ENCODE results near the gene BACH2. TPM values are rescaled to one million over a fixed set of nuclear protein-coding genes. Genes with fewer than 3 reads are reported as not detected.
A peak's percentile ranks its signal among the peaks of the same experiment; 100 is the strongest.

The BACH2 gene
- total RNA-seq, 1 experiment from 2014 or later = 2.5 TPM

DNA sequence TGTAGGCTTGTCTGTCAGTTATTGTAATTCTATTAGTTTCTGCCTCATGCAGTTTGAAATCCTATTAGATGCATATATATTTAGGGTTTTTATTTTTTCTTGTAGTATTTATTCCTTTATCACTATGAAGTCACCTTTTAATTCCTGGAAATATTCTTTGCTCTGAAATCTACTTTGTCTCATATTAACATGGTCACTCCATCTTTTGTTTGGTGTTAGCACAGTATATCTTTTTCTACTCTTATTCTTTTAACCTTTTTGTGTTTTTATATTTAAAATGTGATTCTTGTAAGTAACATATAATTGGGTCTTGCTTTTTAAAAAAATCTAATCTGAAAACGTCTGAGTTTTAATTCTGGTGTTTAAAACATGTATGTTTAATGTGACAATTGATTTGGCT is 280.8 kb downstream of the BACH2 start:
- no peak overlapping the region for H3K4me3 ChIP-seq (ENCODE audit: insufficient read depth, low read depth, low read length)
- no peaks in the 10 kb centered on the region for H3K27me3 ChIP-seq (ENCODE audit: control insufficient read depth, insufficient read depth, low read length)
- H3K36me3 ChIP-seq (replicated peaks; ENCODE audit: control insufficient read depth, insufficient read depth, low read length) = no peaks in the 10 kb centered on the region
- DNase-seq = no peak

- Histone ChIP-seq H3K36me3 (replicated peaks; ENCODE audit: control insufficient read depth, insufficient read depth, low read length) (no peaks in the 10 kb centered on the region), H3K4me3 (ENCODE audit: insufficient read depth, low read depth, low read length) (no peak overlapping the region), H3K27me3 (ENCODE audit: control insufficient read depth, insufficient read depth, low read length) (no peaks in the 10 kb centered on the region)
- DNase-seq = no peak
Measured at GRCh38 chr6:90008908-90009501, 287.6 kb downstream of the BACH2 start.

GRCh38 chr6:90008189-90008907 is 288.3 kb downstream of the BACH2 start:
- DNase-seq = no peak
- H3K36me3 ChIP-seq (replicated peaks; ENCODE audit: control insufficient read depth, insufficient read depth, low read length) = no peaks in the 10 kb centered on the region
- no peaks in the 10 kb centered on the region for H3K27me3 ChIP-seq (ENCODE audit: control insufficient read depth, insufficient read depth, low read length)
- H3K4me3 ChIP-seq (ENCODE audit: insufficient read depth, low read depth, low read length) = no peak overlapping the region

- peak; percentile 27 for DNase-seq
- Histone ChIP-seq H3K36me3 (replicated peaks; ENCODE audit: control insufficient read depth, insufficient read depth, low read length) (no peaks in the 10 kb centered on the region), H3K27me3 (ENCODE audit: control insufficient read depth, insufficient read depth, low read length) (no peaks in the 10 kb centered on the region), H3K4me3 (ENCODE audit: insufficient read depth, low read depth, low read length) (no peak overlapping the region)
Measured at GRCh38 chr6:90005048-90005827, 291.4 kb downstream of the BACH2 start.

DNA sequence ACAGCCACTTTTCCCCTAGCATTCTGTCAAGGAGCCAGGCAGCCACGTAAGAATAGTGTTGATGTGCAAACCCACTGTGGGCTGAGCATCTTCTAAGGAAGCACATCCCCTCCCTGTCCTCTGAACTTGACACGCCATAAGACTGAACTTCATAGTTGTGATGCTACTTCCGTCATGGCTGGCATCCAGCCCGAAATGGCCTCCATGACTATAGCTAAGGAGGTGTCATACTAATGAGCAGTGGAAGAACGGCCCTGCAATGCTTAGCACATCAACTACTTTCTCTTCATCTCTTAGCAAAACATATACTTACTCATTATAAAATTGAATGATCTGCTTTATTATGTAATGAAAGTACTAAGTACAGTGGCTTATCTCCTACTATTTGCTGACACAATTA is 292.1 kb downstream of the BACH2 start:
- no peak overlapping the region for H3K4me3 ChIP-seq (ENCODE audit: insufficient read depth, low read depth, low read length)
- no peaks in the 10 kb centered on the region for H3K36me3 ChIP-seq (replicated peaks; ENCODE audit: control insufficient read depth, insufficient read depth, low read length)
- no peaks in the 10 kb centered on the region for H3K27me3 ChIP-seq (ENCODE audit: control insufficient read depth, insufficient read depth, low read length)
- DNase-seq = no peak

DNA sequence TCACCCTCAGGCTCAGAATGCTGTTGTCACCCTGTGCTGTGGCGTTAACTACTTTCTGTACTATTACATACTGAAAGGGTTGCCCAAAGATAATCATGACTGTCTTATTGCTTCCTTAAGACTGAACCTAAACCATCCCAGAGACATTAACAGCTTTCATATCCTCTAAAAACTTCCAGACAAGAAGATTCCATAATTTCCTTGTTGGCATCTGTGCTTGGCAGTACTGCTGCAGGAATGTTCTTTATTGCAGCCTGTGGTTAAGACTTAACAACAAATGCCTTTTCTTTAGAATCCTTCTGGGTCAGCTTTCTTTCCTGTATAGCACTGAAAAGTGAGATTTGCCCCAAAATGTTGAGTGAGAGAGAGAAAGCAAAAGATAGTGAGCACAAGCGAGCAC is 292.7 kb downstream of the BACH2 start:
- Histone ChIP-seq H3K36me3 (replicated peaks; ENCODE audit: control insufficient read depth, insufficient read depth, low read length) (no peaks in the 10 kb centered on the region), H3K27me3 (ENCODE audit: control insufficient read depth, insufficient read depth, low read length) (no peaks in the 10 kb centered on the region), H3K4me3 (ENCODE audit: insufficient read depth, low read depth, low read length) (no peak overlapping the region)
- no peak for DNase-seq

GRCh38 chr6:90003069-90003795 is 293.4 kb downstream of the BACH2 start:
- Histone ChIP-seq H3K4me3 (ENCODE audit: insufficient read depth, low read depth, low read length) (no peak overlapping the region), H3K36me3 (replicated peaks; ENCODE audit: control insufficient read depth, insufficient read depth, low read length) (no peaks in the 10 kb centered on the region), H3K27me3 (ENCODE audit: control insufficient read depth, insufficient read depth, low read length) (no peaks in the 10 kb centered on the region)
- no peak for DNase-seq

GRCh38 chr6:90000864-90001731 is 295.5 kb downstream of the BACH2 start:
- no peaks in the 10 kb centered on the region for H3K36me3 ChIP-seq (replicated peaks; ENCODE audit: control insufficient read depth, insufficient read depth, low read length)
- no peaks in the 10 kb centered on the region for H3K27me3 ChIP-seq (ENCODE audit: control insufficient read depth, insufficient read depth, low read length)
- no peak for DNase-seq
- no peak overlapping the region for H3K4me3 ChIP-seq (ENCODE audit: insufficient read depth, low read depth, low read length)

DNA sequence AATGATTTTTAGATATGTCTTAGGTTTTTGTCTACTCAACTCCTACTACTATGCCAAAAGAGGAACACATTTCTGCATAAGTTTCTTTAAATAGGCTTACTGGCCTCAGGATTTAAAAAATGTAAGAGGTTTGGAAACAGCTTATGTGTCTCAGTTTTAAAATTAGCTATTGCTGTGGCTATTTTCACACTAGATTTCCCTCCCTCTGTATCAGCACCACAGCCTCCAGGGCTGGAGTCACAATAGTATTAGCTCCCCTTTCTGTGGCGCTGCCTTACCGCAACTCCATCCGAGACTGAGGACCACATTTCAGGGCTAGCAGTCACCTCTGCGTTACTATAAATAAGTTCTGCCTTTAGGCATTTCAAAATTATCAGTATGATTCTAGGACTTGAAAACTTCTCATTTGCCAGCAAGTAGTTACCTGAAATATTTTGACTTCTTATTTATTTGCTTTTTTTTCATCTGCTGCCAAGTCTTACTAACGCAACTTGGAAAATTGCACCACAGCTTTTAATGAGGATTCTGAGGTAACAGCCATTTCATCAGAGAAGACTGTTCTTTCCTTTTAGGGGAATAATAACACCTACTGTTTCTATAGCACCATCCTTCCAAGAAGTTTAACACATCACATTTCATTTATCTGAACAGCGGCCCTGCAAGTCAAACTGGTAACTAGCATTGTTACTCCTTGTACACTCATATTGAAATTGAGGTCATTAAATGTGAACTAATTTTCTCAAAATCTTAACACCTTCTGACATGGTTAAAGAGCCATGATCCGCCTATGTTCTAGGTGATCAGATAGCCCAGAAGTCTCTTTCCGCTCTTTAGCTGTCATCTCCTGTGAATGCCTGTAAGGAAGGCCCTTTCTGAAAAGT is 296.5 kb downstream of the BACH2 start:
- DNase-seq = no peak
- no peak overlapping the region for H3K4me3 ChIP-seq (ENCODE audit: insufficient read depth, low read depth, low read length)
- H3K27me3 ChIP-seq (ENCODE audit: control insufficient read depth, insufficient read depth, low read length) = no peaks in the 10 kb centered on the region
- H3K36me3 ChIP-seq (replicated peaks; ENCODE audit: control insufficient read depth, insufficient read depth, low read length) = no peaks in the 10 kb centered on the region

DNA sequence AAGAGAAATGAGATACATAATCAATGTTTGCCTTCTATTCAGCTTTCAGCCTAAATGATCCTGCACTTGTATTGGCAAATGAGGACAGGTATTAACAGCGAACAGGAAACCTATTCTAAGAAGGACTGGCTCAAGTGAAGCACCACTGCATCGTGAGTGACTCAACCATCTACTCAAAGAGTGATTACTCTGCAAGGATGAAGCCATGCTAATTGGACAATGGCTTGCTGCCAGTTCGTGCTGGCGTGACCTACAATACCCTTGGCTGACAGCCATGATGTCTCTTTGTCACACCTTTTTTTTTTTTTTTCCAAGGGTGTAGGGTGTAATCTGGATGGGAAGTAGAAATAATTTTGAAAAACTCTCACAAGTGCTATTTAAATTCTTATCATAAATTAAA is 297.5 kb downstream of the BACH2 start:
- Histone ChIP-seq H3K27me3 (ENCODE audit: control insufficient read depth, insufficient read depth, low read length) (no peaks in the 10 kb centered on the region), H3K4me3 (ENCODE audit: insufficient read depth, low read depth, low read length) (no peak overlapping the region), H3K36me3 (replicated peaks; ENCODE audit: control insufficient read depth, insufficient read depth, low read length) (no peaks in the 10 kb centered on the region)
- DNase-seq = no peak

DNA sequence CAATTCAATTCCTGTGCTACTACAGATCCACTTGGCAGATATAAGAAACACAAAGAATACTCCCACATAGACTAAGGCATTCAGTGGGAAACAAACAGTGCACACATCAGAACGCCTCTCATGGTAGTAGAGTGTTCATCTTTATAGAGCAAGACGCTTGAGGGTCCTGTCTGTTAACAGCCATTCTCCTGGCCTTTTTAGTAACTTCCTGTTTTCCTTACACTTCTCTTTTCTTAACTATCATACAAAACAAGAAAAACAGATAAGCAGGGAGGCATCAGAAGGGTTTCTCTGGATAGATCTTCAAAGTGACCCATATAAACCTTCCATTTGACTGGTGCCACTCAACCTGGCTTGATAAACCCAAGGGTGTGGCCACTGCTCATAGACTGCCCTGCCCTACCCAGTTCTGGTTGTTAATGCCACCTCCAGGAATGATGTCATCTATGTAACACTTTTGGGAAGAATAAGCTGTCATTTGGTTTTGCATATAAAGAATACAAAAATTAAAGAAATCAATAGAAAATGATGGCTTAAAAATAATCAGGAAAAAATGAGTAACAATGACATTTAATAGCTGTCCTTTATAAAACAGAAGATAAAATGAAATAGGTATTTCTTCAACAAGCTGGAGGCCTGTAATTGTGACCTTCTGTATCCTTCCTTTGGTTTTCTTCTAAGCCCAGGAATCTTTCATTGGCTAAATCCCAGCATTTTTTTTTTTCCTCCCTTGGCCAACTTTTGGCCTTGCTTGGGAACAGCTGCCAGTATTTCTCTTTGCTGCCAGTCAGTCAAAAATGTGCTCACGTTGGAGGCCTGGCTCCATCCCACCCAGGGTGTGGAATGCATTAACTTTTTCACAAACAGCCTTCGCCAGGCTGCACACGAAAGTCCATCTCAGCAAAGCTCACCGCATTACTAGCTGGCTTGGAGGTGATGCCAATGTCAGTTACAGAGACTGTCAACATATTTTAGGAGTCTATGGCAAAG is 298.9 kb downstream of the BACH2 start:
- H3K36me3 ChIP-seq (replicated peaks; ENCODE audit: control insufficient read depth, insufficient read depth, low read length) = no peaks in the 10 kb centered on the region
- no peak for DNase-seq

GRCh38 chr6:89993411-89993810 is 303.2 kb downstream of the BACH2 start:
- Histone ChIP-seq H3K27me3 (ENCODE audit: control insufficient read depth, insufficient read depth, low read length) (no peaks in the 10 kb centered on the region), H3K36me3 (replicated peaks; ENCODE audit: control insufficient read depth, insufficient read depth, low read length) (no peaks in the 10 kb centered on the region), H3K4me3 (ENCODE audit: insufficient read depth, low read depth, low read length) (no peak overlapping the region)
- DNase-seq = no peak

More for the DNA sequence above, 298.9 kb downstream of the BACH2 start:
- Histone ChIP-seq H3K4me3 (ENCODE audit: insufficient read depth, low read depth, low read length) (no peak overlapping the region), H3K27me3 (ENCODE audit: control insufficient read depth, insufficient read depth, low read length) (no peaks in the 10 kb centered on the region)

All from H7 (cell line).